Lung (tissue), 12 donors: Measurements from ENCODE around the gene TUBB3. TPM values are rescaled to one million over a fixed set of nuclear protein-coding genes. Genes with fewer than 3 reads are reported as not detected.
"Not testable (repeated sequence)": the region's sequence is repeated elsewhere in the genome, so short reads cannot be mapped to it uniquely, and the experiment has no call there.

ENCODE experiments used
- ATAC-seq: fragments of 200-7000 bp; cut with Tn5 transposase; one replicate; pipeline ENCODE4 v1.9.1; 2020; ENCODE audit warnings: moderate number of reproducible peaks; ENCODE audit not compliant: insufficient read depth, low FRiP score
- DNase-seq, 3 donors: peaks; one replicate each; pipeline ENCODE4 v3.0.0-alpha.2; 2013 to 2017
- H3K27ac ChIP-seq, 2 donors: one replicate each; pipeline ENCODE4 v1.5.1; 2013; ENCODE audit warnings: mild to moderate bottlenecking in 2 of 2, moderate library complexity in 2 of 2, control low read depth in 1 of 2, inconsistent platforms in 1 of 2, low read depth in 1 of 2, low read length in 1 of 2
- H3K27me3 ChIP-seq, 3 donors: one replicate each; pipeline ENCODE4 v1.5.1; 2013; ENCODE audit warnings: low read length in 2 of 3; ENCODE audit not compliant: control insufficient read depth in 3 of 3, insufficient read depth in 3 of 3
- H3K36me3 ChIP-seq, 4 donors: one replicate each; pipeline ENCODE4 v1.5.1; 2013; ENCODE audit warnings: low read length in 4 of 4, mild to moderate bottlenecking in 1 of 4, moderate library complexity in 1 of 4; ENCODE audit not compliant: control insufficient read depth in 4 of 4, insufficient read depth in 4 of 4
- H3K4me1 ChIP-seq, 5 donors: one replicate each; pipeline ENCODE4 v1.5.1; 2013; ENCODE audit warnings: low read length in 5 of 5, mild to moderate bottlenecking in 2 of 5, moderate library complexity in 1 of 5; ENCODE audit not compliant: control insufficient read depth in 5 of 5, insufficient read depth in 5 of 5
- H3K4me3 ChIP-seq: one replicate; pipeline ENCODE4 v1.5.1; 2013; ENCODE audit warnings: mild to moderate bottlenecking, control low read depth, moderate library complexity
- H3K9ac ChIP-seq, 2 donors: one replicate each; pipeline ENCODE4 v1.5.1; 2013; ENCODE audit warnings: low read length in 2 of 2, control low read depth in 1 of 2; ENCODE audit not compliant: insufficient read depth in 1 of 2
- H3K9me3 ChIP-seq, 4 donors: one replicate each; pipeline ENCODE4 v1.5.1; 2013; ENCODE audit warnings: low read length in 3 of 4, mild to moderate bottlenecking in 1 of 4, moderate library complexity in 1 of 4; ENCODE audit not compliant: control insufficient read depth in 4 of 4, insufficient read depth in 3 of 4
- WGBS, 2 donors: extraction: QIAGEN DNeasy Blood & Tissue Kit; methylation state at CpG; one replicate each; pipeline ENCODE4 v1.1.7; 2013; 5-methylcytosine and 5-hydroxymethylcytosine counted together
- polyA plus RNA-seq, 2 donors: library from polyadenylated mRNA; stranded (reverse); fragments of 200-250 nt; gene quantifications; one replicate each; pipeline ENCODE4 v1.2.1, GENCODE V29; 2013
- total RNA-seq, 2 donors: library from RNA; depleted of rRNA in 1 of 2; stranded (reverse); fragments of >200 nt in 1 of 2; gene quantifications; one replicate each; pipeline ENCODE4 v1.2.1, GENCODE V29; 2014 to 2021
- TF ChIP-seq, protein P1 (sequence below): IDR thresholded peaks from 2 replicates; pipeline ENCODE4 v1.5.1; 2012; ENCODE audit warnings: mild to moderate bottlenecking; ENCODE audit errors: control extremely low read depth, extremely low read depth
- donor health status: control.
- donor health status: control.
- donor health status: Bipolar disorder and iron deficiency.
- donor health status: healthy.
- donor health status: DM: yes; HTN: yes; CAD: no.

Gene TUBB3
- total and polyA plus RNA-seq, 4 donors = 1.3 to 15.6 (median 8.9) TPM

GRCh38 chr16:89934611-89935553 lies 11.7 kb downstream of the TUBB3 start:
- WGBS, 2 donors = 95 to 96% methylated on average over 61 of the region's 61 CpGs
- Histone ChIP-seq H3K9me3 (peaks cover 0 to 2% (median 0%) of the 10 kb centered on the region in 4 donors), H3K27me3 (no peaks in the 10 kb centered on the region), H3K4me3 (no peak overlapping the region), H3K27ac (no peak overlapping the region), H3K9ac (no peak overlapping the region), H3K4me1 (no peaks in the 10 kb centered on the region), H3K36me3 (no peaks in the 10 kb centered on the region)
- DNase-seq (no peak), ATAC-seq (no peak)
- TF ChIP-seq, protein P1, sequence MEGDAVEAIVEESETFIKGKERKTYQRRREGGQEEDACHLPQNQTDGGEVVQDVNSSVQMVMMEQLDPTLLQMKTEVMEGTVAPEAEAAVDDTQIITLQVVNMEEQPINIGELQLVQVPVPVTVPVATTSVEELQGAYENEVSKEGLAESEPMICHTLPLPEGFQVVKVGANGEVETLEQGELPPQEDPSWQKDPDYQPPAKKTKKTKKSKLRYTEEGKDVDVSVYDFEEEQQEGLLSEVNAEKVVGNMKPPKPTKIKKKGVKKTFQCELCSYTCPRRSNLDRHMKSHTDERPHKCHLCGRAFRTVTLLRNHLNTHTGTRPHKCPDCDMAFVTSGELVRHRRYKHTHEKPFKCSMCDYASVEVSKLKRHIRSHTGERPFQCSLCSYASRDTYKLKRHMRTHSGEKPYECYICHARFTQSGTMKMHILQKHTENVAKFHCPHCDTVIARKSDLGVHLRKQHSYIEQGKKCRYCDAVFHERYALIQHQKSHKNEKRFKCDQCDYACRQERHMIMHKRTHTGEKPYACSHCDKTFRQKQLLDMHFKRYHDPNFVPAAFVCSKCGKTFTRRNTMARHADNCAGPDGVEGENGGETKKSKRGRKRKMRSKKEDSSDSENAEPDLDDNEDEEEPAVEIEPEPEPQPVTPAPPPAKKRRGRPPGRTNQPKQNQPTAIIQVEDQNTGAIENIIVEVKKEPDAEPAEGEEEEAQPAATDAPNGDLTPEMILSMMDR = no peak

DNA sequence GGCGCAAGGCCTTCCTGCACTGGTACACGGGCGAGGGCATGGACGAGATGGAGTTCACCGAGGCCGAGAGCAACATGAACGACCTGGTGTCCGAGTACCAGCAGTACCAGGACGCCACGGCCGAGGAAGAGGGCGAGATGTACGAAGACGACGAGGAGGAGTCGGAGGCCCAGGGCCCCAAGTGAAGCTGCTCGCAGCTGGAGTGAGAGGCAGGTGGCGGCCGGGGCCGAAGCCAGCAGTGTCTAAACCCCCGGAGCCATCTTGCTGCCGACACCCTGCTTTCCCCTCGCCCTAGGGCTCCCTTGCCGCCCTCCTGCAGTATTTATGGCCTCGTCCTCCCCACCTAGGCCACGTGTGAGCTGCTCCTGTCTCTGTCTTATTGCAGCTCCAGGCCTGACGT lies 12.5 kb downstream of the TUBB3 start:
- H3K9me3 ChIP-seq, H3K27ac ChIP-seq, ATAC-seq, H3K4me3 ChIP-seq, H3K27me3 ChIP-seq, DNase-seq, H3K9ac ChIP-seq, H3K36me3 ChIP-seq, H3K4me1 ChIP-seq: not testable (repeated sequence)
- 90 to 96% methylated on average over 24 to 26 of the region's 27 CpGs for WGBS, 2 donors

GRCh38 chr16:89936034-89936433 lies 12.9 kb downstream of the TUBB3 start:
- Histone ChIP-seq H3K4me1 (no peaks in the 10 kb centered on the region), H3K9ac (no peak overlapping the region), H3K36me3 (no peaks in the 10 kb centered on the region), H3K4me3 (no peak overlapping the region), H3K27ac (no peak overlapping the region), H3K27me3 (no peaks in the 10 kb centered on the region), H3K9me3 (peaks cover 0 to 2% (median 0%) of the 10 kb centered on the region in 4 donors)
- TF ChIP-seq, protein P1 = no peak
- ATAC-seq (no peak), DNase-seq (no peak)
- 76 to 85% methylated on average over 13 of the region's 13 CpGs for WGBS, 2 donors

DNA sequence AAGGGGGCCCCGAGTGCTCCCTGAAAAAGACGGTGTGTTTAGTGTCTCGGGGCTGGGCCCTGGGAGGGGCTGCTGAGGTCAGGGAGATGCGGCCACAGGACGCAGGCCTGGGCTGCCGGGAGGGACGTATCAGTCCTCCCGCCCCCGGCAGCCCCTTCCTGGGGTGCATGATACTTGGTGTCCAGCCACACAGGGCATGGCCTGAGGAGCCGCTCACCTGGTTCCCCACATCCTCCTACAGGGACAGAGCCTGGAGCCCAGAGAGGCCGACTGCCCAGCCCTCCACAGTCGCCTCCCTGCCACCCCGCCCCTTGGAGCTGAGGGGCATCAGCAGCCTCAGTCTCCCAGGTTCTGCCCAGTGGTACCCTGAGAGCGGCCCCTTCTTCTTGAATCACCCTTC lies 13.4 kb downstream of the TUBB3 start:
- no peaks in the 10 kb centered on the region for H3K27me3 ChIP-seq
- H3K4me1 ChIP-seq = no peaks in the 10 kb centered on the region
- 95 to 96% methylated on average over 14 of the region's 14 CpGs for WGBS, 2 donors
- peaks cover 0 to 1% (median 0%) of the 10 kb centered on the region in 4 donors for H3K9me3 ChIP-seq
- TF ChIP-seq, protein P1 = no peak
- no peaks in the 10 kb centered on the region for H3K36me3 ChIP-seq
- no peak overlapping the region for H3K4me3 ChIP-seq
- no peak overlapping the region for H3K9ac ChIP-seq
- ATAC-seq (no peak), DNase-seq (no peak)
- no peak overlapping the region for H3K27ac ChIP-seq
